D721Med (cell line): ENCODE results near the gene MRPL21.

Experiments
- DNase-seq: peaks from one replicate; pipeline ENCODE4 v3.0.0; 2011; ENCODE audit warnings: low spot score; ENCODE audit not compliant: insufficient read length
- FAIRE-seq: peaks from 2 replicates; lab custom pipeline; 2011; peaks lifted over from hg19 to GRCh38; lab: Jason Lieb, UNC
- CTCF ChIP-seq: IDR thresholded peaks from 2 replicates; pipeline ENCODE4 v1.5.1; 2012; ENCODE audit warnings: mild to moderate bottlenecking, control low read depth; ENCODE audit not compliant: insufficient read depth; ENCODE audit errors: missing control alignments

MRPL21 gene

GRCh38 chr11:68882391-68882790 lies 21.2 kb downstream of the MRPL21 start:
- DNase-seq: no peak
- no peak for TF ChIP-seq CTCF
- no peak for FAIRE-seq

- FAIRE-seq (no peak), DNase-seq (no peak)
- TF ChIP-seq CTCF: no peak
These were observed 22.3 kb downstream of the MRPL21 start for GRCh38 chr11:68881320-68881719.

- DNase-seq (no peak), FAIRE-seq (no peak)
- no peak for TF ChIP-seq CTCF
These were observed 22.8 kb downstream of the MRPL21 start for GRCh38 chr11:68880851-68881250.

GRCh38 chr11:68878022-68878421 lies 25.6 kb downstream of the MRPL21 start:
- FAIRE-seq (no peak), DNase-seq (no peak)
- no peak for TF ChIP-seq CTCF

- no peak for TF ChIP-seq CTCF
- DNase-seq (no peak), FAIRE-seq (no peak)
These were observed 31.2 kb downstream of the MRPL21 start for GRCh38 chr11:68872216-68873003.

- no peak for FAIRE-seq
- no peak for DNase-seq
- TF ChIP-seq CTCF: no peak
These were observed 33.2 kb downstream of the MRPL21 start for GRCh38 chr11:68870470-68870869.

- TF ChIP-seq CTCF: no peak
- FAIRE-seq (no peak), DNase-seq (no peak)
These were observed 35.3 kb downstream of the MRPL21 start for GRCh38 chr11:68868221-68868835.
